ENCODE measurements around the gene NEK1. TPM values are rescaled to one million over a fixed set of nuclear protein-coding genes. Genes with fewer than 3 reads are reported as not detected.

Gene NEK1
- total RNA-seq, 1 donor from 2014 or later, result 11.0 TPM

GRCh38 chr4:169620880-169621248 lies 8.5 kb upstream of the NEK1 start:
- H3K36me3 ChIP-seq, result no peaks in the 10 kb centered on the region
- H3K4me3 ChIP-seq, result peak overlapping the region; percentile 65 to 88
- intact Hi-C loops (cut with DNase I), result loop anchor here (1.0 to 5.0 kb wide), 3 partner anchors 9 to 86 kb away; partner anchors contain the start of gene NEK1
- H3K27me3 ChIP-seq, result no peaks in the 10 kb centered on the region
- no peak for TF ChIP-seq CTCF (IDR thresholded peaks at IDR 0.05)
- peak overlapping the region; percentile 90 to 92 for H3K27ac ChIP-seq
- DNase-seq (ENCODE audit: low spot score in 2 of 2), result no peak
- peaks cover 0 to 5% of the 10 kb centered on the region in 2 donors for H3K4me1 ChIP-seq
- H3K9me3 ChIP-seq, result no peaks in the 10 kb centered on the region

DNA sequence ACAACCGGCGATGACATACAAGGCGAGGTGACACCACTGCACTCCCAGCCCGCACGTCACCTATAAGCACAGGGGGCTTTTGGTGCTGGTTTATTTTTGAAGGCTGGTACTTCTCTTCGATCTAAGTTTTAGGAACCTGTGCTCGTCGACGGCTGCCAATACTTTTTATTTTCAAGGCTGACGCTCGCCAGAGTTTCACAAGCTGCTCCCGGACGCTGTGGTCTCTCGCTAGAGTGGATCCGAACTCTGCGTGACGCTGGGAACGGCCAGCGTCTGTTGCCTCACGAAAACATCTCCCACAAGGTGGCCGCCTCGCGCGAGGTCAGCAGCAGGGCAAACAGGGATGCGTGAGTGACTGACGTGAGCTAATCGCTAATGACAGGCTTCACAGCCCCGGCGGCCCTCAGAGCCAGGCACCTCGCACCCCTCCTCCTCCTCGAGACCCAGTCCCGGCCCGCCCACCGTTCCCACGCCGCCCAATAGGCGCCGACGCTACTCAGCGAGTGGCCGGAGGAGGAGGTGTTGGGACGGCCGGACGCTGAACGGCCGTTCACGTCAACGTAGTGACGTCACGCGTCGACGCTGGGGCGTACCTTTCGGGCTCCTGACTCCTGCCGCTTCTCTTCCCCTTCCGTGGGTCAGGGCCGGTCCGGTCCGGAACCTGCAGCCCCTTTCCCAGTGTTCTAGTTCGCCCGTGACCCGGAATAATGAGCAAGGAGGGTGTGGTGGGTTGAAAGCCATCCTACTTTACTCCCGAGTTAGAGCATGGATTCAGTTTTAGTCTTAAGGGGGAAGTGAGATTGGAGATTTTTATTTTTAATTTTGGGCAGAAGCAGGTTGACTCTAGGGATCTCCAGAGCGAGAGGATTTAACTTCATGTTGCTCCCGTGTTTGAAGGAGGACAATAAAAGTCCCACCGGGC lies 7.8 kb upstream of the NEK1 start, which contains the start of gene CLCN3:
TSS of gene CLCN3 (plus strand) at position 621 of the 922 bp plus-strand sequence. CDS start 15,351 bp downstream, outside the sequence.
- peak; percentile 92 to 98 for DNase-seq (ENCODE audit: low spot score in 2 of 2)
- no peaks in the 10 kb centered on the region for H3K36me3 ChIP-seq
- intact Hi-C loops (cut with DNase I), result loop anchor here (1.0 to 5.0 kb wide), 3 partner anchors 8 to 87 kb away; partner anchors contain the start of gene NEK1
- peak in 2 of 3 experiments; percentile 9 to 22 for TF ChIP-seq CTCF (IDR thresholded peaks at IDR 0.05)
- H3K9me3 ChIP-seq, result no peaks in the 10 kb centered on the region
- H3K27me3 ChIP-seq, result no peaks in the 10 kb centered on the region
- peak within 1 kb of the TSS; percentile 90 to 92 for H3K27ac ChIP-seq
- H3K4me3 ChIP-seq, result peak within 1 kb of the TSS; percentile 65 to 88
- H3K4me1 ChIP-seq, result peaks cover 0 to 5% of the 10 kb centered on the region in 2 donors

GRCh38 chr4:169619518-169619957 lies 7.2 kb upstream of the NEK1 start:
- peak; percentile 23 to 57 (median 33) for TF ChIP-seq CTCF (IDR thresholded peaks at IDR 0.05)
- H3K4me3 ChIP-seq, result peak overlapping the region; percentile 65 to 88
- H3K27me3 ChIP-seq, result no peaks in the 10 kb centered on the region
- intact Hi-C loops (cut with DNase I), result no loop called here
- DNase-seq (ENCODE audit: low spot score in 2 of 2), result peak in 1 of 2 donors; percentile 69
- H3K36me3 ChIP-seq, result no peaks in the 10 kb centered on the region
- peak overlapping the region; percentile 90 to 92 for H3K27ac ChIP-seq
- H3K4me1 ChIP-seq, result peaks cover 0 to 5% of the 10 kb centered on the region in 2 donors
- H3K9me3 ChIP-seq, result no peaks in the 10 kb centered on the region

GRCh38 chr4:169618986-169619385 lies 6.6 kb upstream of the NEK1 start:
- peak overlapping the region; percentile 65 to 88 for H3K4me3 ChIP-seq
- H3K27ac ChIP-seq, result peak overlapping the region; percentile 90 to 92

DNA sequence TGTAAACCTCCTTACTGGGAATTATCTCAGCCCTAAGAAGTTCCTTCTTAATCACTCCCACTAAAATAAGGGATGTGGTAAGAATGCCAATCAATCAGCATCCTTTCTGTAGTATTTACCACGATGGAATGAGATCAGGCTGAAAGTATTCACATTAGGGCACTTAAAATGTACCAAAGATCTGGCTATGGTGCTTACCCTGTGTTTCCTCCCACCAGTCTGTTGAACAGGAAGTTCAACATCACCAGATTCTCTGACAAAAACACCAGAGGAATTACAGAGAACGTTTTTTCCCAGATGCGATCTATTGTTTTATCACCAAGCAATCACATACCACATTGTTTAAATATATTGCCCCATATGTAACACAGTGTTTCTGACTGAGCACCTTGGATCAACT lies 5.9 kb upstream of the NEK1 start:
- DNase-seq (ENCODE audit: low spot score in 2 of 2), result no peak
- Histone ChIP-seq H3K9me3 (no peaks in the 10 kb centered on the region), H3K27me3 (no peaks in the 10 kb centered on the region), H3K4me3 (no peak overlapping the region), H3K36me3 (no peaks in the 10 kb centered on the region), H3K4me1 (peaks cover 0 to 5% of the 10 kb centered on the region in 2 donors), H3K27ac (no peak overlapping the region)
- no peak for TF ChIP-seq CTCF (IDR thresholded peaks at IDR 0.05)
- intact Hi-C loops (cut with DNase I), result no loop called here

More at GRCh38 chr4:169618986-169619385, 6.6 kb upstream of the NEK1 start:
- Histone ChIP-seq H3K36me3 (no peaks in the 10 kb centered on the region), H3K27me3 (no peaks in the 10 kb centered on the region), H3K9me3 (no peaks in the 10 kb centered on the region), H3K4me1 (peaks cover 0 to 5% of the 10 kb centered on the region in 2 donors)
- TF ChIP-seq CTCF (IDR thresholded peaks at IDR 0.05), result no peak
- DNase-seq (ENCODE audit: low spot score in 2 of 2), result no peak
- intact Hi-C loops (cut with DNase I), result no loop called here
